HG02840 (cell line): ENCODE results near the gene ALG2.
A peak's percentile ranks its signal among the peaks of the same experiment; 100 is the strongest.

Source experiments
- ATAC-seq: cut with Tn5 transposase; IDR thresholded peaks from one replicate; pipeline ENCODE4 v1.9.1; 2021; ENCODE audit warnings: mild to moderate bottlenecking, moderate library complexity, moderate number of reproducible peaks; ENCODE audit not compliant: unreplicated experiment, low FRiP score

ALG2 gene

GRCh38 chr9:99221621-99222415 lies at the start of gene ALG2, which contains the start of gene SEC61B:
TSS of gene ALG2 (minus strand) at chr9:99221942. CDS start at chr9:99221894, 48 bp downstream.
TSS of gene SEC61B (plus strand) at chr9:99222282. CDS start at chr9:99222364, 82 bp downstream.
- peak; percentile 89 for ATAC-seq

DNA sequence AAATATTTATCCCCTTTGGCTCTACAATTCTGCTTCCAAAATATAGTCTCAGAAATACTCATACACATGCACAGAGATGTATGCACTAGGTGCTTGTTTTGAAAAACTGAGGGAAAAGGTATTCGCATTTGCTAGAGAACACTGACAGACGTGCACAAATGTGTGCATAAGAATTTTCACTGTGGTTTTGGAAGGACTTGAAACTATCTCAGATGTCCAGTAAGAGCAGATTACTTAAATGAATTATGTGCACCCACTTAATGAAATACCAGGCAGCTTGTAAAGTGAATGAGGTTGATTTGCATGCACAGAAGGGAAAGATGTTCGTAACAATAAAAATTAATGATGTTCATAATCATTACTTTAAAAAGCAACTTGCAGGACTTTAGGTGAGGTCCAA lies 48.7 kb upstream of the ALG2 start:
- ATAC-seq, result no peak

DNA sequence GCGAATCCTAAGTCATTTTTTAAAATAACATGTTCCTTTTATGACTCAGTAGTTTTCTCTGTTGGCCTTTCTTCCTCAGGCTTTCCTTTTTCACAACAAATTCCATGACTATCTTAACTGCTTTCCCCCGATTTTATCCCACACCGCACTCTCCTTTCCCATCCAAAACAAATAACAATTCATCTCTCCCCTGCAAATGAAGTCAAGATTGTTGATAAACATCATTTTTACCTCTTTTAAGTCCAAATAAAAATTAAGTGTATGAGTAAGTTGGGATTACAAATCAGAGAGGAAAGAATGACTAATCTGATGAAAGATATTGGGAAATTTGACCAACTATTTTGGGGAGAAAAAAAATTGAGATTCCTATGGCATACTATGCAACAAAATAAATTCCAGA lies 47.7 kb upstream of the ALG2 start:
- ATAC-seq, result no peak

GRCh38 chr9:99266255-99267023 lies 44.7 kb upstream of the ALG2 start:
- ATAC-seq, result peak; percentile 53

DNA sequence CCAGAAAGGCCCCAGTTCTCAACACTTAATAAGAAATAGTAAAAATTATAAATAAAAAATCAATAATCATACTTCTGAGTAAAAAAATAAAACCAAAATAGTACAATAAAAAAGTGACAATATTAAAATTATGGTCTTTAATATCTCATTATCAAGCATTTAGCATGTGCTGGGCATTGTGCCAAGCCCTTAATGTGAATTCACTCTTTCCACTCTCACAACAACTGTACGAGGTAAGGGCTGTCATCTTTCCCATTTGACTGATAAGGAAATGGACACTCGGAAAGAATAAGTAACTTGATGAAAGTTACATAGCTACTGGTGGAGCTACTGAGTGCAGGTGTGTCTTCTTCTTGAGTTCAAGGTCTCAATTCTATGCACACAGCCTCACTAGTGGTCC lies 43.9 kb upstream of the ALG2 start:
- no peak for ATAC-seq

GRCh38 chr9:99264070-99264680 lies 42.4 kb upstream of the ALG2 start:
- no peak for ATAC-seq

DNA sequence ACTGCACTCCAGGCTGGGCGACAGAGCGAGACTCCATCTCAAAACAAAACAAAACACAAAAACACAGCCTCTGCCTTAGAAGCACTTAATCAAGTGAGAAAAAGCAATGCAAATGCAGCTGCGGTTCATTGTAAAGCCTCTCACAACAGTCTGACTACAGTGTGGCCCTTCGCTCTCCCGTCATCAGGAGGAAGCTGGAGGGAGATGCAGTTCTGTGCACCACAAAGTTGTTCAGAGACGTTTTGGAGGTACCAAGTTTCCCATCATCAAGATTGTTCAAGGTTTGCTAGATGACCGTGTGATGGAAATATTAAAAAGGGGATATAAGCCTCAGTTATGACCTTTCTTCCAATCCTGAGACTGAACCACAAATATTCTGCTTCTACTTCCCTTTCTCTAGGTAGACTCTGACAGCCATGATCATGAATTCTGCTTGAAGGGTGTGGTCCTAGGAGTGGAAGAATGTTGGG lies 41.2 kb upstream of the ALG2 start:
- peak; percentile 67 for ATAC-seq

- no peak for ATAC-seq
Observed at GRCh38 chr9:99261923-99262322, 40.2 kb upstream of the ALG2 start.

- ATAC-seq, result no peak
Observed at GRCh38 chr9:99259231-99259918, 37.6 kb upstream of the ALG2 start.

- ATAC-seq, result no peak
Observed at GRCh38 chr9:99257723-99258389, 36.1 kb upstream of the ALG2 start.

DNA sequence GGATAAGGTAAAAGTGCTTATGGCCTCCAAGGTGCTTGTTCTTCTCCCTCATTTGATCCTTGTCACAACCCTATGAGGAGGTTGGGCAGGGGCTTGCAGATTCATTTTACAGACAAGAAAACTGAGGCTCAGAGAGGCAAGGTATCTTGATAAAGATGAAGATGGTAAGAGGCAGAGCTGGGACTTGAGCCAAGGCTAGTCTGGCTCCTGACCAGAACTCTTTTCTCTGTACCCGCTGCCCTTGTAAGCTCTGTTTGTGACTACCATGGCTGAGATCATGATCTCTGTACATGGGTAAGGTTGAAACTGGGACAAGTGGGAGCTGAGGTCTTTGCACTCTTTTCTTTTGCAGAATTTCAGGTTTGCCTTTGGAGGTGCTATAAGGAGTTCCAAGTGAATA lies 33.9 kb upstream of the ALG2 start:
- no peak for ATAC-seq

DNA sequence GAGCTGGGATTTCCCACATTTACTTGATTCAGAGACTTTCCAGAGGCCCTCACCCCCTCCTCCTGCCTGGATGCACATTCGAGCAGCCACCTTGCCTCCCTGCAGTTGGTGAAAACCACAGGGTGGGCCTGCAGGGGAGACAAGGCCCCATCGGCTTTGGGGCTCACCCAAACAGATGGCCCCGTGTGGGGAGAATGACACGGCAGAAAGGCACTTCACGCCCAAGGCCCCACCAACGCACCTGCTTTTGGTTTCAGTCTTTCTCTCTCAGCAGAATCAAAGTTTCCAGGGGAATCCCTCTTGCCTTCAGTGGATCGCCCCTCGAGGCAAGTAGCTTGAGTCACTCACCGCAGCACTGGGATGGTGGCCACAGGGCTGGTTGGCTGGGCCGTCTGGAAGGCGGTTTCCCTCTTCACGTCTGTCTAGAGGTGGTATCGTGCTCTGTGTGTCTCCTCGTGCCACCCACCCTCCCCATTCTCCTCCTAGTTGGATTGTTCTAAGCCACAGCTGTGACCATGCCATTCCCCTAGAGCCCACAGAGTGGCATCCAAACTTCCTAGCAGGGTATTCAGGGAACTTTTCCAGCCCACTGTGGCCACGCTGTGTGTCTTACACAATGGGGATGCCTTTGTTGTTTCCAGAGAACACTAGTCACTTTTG lies 32.2 kb upstream of the ALG2 start:
- peak; percentile 91 for ATAC-seq

DNA sequence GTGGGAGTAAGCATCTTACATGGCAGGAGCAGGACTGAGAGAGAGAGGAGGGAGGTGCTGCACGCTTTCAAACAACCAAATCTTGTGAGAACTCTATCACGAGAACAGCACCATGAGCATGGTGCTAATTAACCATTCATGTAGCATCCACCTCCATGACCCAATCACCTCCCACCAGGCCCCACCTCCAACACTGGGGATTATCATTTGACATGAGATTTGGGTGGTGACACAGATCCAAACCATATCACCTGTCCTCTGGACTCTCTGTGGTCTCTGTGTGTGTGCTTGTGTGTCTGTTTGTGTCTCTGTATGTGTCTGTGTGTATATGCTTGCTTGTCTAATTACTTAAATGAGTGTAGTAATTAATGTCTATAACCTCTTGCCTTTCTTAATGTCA lies 31.4 kb upstream of the ALG2 start:
- peak; percentile 31 for ATAC-seq

DNA sequence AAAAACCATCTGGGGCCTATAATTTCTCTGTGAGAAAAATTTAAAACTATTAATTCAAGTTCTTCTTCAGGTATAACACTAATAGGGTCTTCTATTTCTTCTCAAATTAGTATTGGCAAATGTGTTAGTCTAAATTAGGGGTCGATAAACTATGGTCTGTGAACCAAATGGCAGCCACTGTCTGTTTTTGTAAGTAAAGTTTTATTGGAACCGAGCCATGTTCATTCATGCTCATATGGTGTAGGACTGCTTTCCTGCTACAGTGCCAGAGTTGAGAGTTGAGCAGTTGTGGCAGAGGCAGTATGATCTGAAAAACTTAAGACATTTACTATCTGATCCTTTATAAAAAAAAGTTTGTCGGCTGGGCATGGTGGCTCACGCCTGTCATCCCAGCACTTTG lies 29.4 kb upstream of the ALG2 start:
- no peak for ATAC-seq

GRCh38 chr9:99249619-99250018 lies 27.9 kb upstream of the ALG2 start:
- ATAC-seq, result no peak

GRCh38 chr9:99244344-99245260 lies 22.9 kb upstream of the ALG2 start:
- ATAC-seq, result peak; percentile 85

DNA sequence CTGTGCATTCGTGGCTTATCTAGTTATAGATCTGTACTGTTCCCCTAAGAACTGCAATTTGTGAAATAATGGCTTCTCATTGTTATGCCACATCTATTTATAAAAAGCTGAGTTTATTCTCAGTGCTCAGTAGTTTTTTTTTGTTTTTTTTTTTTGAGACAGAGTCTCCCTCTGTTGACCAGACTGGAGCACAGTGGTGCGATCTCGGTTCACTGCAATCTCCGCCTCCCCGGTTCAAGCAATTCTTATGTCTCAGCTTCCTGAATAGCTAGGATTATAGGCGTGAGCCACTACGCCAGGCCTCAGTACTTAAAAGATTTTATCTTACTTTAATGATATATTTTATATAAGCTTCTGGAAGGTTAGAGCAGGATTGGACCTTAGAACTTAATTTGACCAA lies 19.4 kb upstream of the ALG2 start:
- no peak for ATAC-seq

DNA sequence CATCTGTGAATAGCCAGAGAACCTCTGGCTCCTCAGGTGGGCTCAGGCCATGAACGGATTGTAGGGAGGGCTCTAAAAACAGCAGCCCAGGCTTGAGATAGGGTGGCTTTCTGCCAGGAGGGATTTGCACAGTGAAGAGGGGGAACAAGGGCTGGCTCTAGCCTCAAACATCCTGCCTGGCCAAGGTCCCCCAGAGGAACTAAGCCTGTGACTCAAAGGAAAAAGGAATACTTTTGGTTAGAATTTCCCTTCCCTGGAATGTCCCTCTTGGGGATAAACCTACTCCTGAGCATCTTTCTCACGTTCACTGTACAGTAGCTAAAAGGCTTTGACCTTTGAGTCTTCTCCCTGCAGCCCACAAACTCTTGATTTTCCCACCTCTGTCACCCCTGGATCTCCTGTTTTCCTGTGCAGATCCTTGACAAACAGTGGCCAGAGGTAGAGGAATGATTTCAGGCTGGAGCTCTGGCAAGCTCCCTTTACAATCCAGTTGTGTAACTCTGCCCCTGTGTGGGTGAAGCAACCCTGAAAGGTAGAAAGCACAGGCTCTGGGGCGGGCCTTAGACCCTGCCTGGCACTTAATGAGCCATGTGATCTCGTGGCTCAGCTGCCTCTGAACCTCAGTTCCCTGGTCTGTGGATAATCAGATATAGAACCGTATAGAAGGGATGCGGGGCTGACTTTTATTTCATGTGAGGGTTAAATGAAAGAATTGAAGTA lies 17.8 kb upstream of the ALG2 start:
- no peak for ATAC-seq
